OCI-LY3 (cell line): Measurements from ENCODE around the gene SHLD1.

ENCODE experiments used
- H2AFZ ChIP-seq: fragments of 200-600, 300-600 bp; shearing (Covaris generic); 2 replicates; pipeline ENCODE4 v1.6.0; 2014; ENCODE audit warnings: antibody characterized with exemption, low read depth, low read length
- H3K27ac ChIP-seq: fragments of 200-600, 300-600 bp; sonication (generic); 2 replicates; pipeline ENCODE4 v1.5.1; 2014; ENCODE audit warnings: mild to moderate bottlenecking, low read length, moderate library complexity, mixed read lengths
- H3K27me3 ChIP-seq: fragments of 200-600, 300-600 bp; sonication (generic); 2 replicates; pipeline ENCODE4 v1.6.1; 2014; ENCODE audit warnings: low read depth, low read length, mixed read lengths
- H3K36me3 ChIP-seq: fragments of 200-600, 300-600 bp; sonication (generic); replicated peaks from 2 replicates; pipeline ENCODE3; 2014; ENCODE audit warnings: low read depth, low read length, mixed read lengths
- H3K4me1 ChIP-seq: fragments of 300-600, 200-600 bp; sonication (generic); 2 replicates; pipeline ENCODE4 v1.6.1; 2014; ENCODE audit warnings: low read length, mixed read lengths
- H3K4me2 ChIP-seq: fragments of 200-600, 300-600 bp; sonication (generic); 2 replicates; pipeline ENCODE4 v1.6.1; 2014; ENCODE audit warnings: low read length, mixed read lengths
- H3K4me3 ChIP-seq: fragments of 300-600, 200-600 bp; sonication (generic); 2 replicates; pipeline ENCODE4 v1.5.1; 2014; ENCODE audit warnings: antibody characterized with exemption, mild to moderate bottlenecking, low read length, moderate library complexity
- H3K79me2 ChIP-seq: fragments of 300-600, 200-600 bp; shearing (Covaris generic); 2 replicates; pipeline ENCODE4 v1.6.1; 2014; ENCODE audit warnings: mild to moderate bottlenecking, low read length, mixed read lengths
- H3K9ac ChIP-seq: fragments of 300-600, 200-600 bp; shearing (Covaris generic); 2 replicates; pipeline ENCODE4 v1.6.0; 2014; ENCODE audit warnings: mild to moderate bottlenecking, low read length, moderate library complexity
- H3K9me3 ChIP-seq: fragments of 200-600, 300-600 bp; shearing (Covaris generic); 2 replicates; pipeline ENCODE4 v1.6.1; 2014; ENCODE audit warnings: low read length, mixed read lengths; ENCODE audit not compliant: insufficient read depth
- H4K20me1 ChIP-seq: fragments of 200-600, 300-600 bp; sonication (generic); 2 replicates; pipeline ENCODE4 v1.6.1; 2016; ENCODE audit warnings: low read length, mixed read lengths; ENCODE audit not compliant: insufficient read depth
- CTCF ChIP-seq: fragments of 200-600, 300-600 bp; sonication (generic); IDR thresholded peaks from 2 replicates; pipeline ENCODE4 v1.5.1; 2014; ENCODE audit warnings: antibody characterized with exemption, low read length, low read depth
- EZH2phosphoT487 ChIP-seq: fragments of 200-600 bp; shearing (Covaris generic); IDR thresholded peaks from 2 replicates; pipeline ENCODE4 v1.6.1; 2018; ENCODE audit warnings: antibody characterized with exemption, mixed run types, low read depth

SHLD1 gene

GRCh38 chr20:5882166-5882565, 132.0 kb downstream of the SHLD1 start:
- Histone ChIP-seq H3K4me2 (peak overlapping the region; percentile 85), H3K4me3 (peak overlapping the region; percentile 68), H3K27me3 (peaks cover 14% of the 10 kb centered on the region), H3K27ac (no peak overlapping the region), H3K9me3 (no peaks in the 10 kb centered on the region), H3K9ac (peak overlapping the region; percentile 37; the same call in 1 of the 2 replicates), H3K36me3 (no peaks in the 10 kb centered on the region), H2AFZ (peak overlapping the region; percentile 99), H4K20me1 (no peaks in the 10 kb centered on the region), H3K4me1 (peaks cover 9% of the 10 kb centered on the region; the same call in 1 of the 2 replicates), H3K79me2 (no peaks in the 10 kb centered on the region)
- TF ChIP-seq EZH2phosphoT487 (no peak), CTCF (no peak)

GRCh38 chr20:5884465-5885335, 134.5 kb downstream of the SHLD1 start:
- Histone ChIP-seq H3K4me2 (no peak overlapping the region), H3K4me3 (no peak overlapping the region), H3K27ac (no peak overlapping the region), H3K9me3 (no peaks in the 10 kb centered on the region), H3K36me3 (no peaks in the 10 kb centered on the region), H2AFZ (no peak overlapping the region), H3K4me1 (peaks cover 9% of the 10 kb centered on the region; the same call in 1 of the 2 replicates), H3K27me3 (peaks cover 31% of the 10 kb centered on the region), H4K20me1 (no peaks in the 10 kb centered on the region), H3K79me2 (no peaks in the 10 kb centered on the region), H3K9ac (no peak overlapping the region)
- no peak for TF ChIP-seq EZH2phosphoT487
- TF ChIP-seq CTCF = no peak

- Histone ChIP-seq H3K27me3 (peaks cover 30% of the 10 kb centered on the region), H3K27ac (no peak overlapping the region), H3K4me3 (no peak overlapping the region), H4K20me1 (no peaks in the 10 kb centered on the region), H3K4me2 (no peak overlapping the region), H3K4me1 (peaks cover 9% of the 10 kb centered on the region; the same call in 1 of the 2 replicates), H2AFZ (no peak overlapping the region), H3K9ac (no peak overlapping the region), H3K9me3 (no peaks in the 10 kb centered on the region), H3K79me2 (no peaks in the 10 kb centered on the region), H3K36me3 (no peaks in the 10 kb centered on the region)
- no peak for TF ChIP-seq CTCF
Measured at GRCh38 chr20:5885866-5886265, 135.7 kb downstream of the SHLD1 start.

GRCh38 chr20:5886788-5887187, 136.6 kb downstream of the SHLD1 start:
- Histone ChIP-seq H3K27ac (no peak overlapping the region), H3K79me2 (no peaks in the 10 kb centered on the region), H4K20me1 (no peaks in the 10 kb centered on the region), H3K27me3 (peaks cover 31% of the 10 kb centered on the region), H3K4me3 (no peak overlapping the region), H3K9me3 (no peaks in the 10 kb centered on the region), H3K9ac (no peak overlapping the region), H2AFZ (no peak overlapping the region), H3K4me2 (no peak overlapping the region), H3K36me3 (no peaks in the 10 kb centered on the region), H3K4me1 (peaks cover 6% of the 10 kb centered on the region; the same call in 1 of the 2 replicates)
- TF ChIP-seq EZH2phosphoT487 (no peak), CTCF (no peak)
